Stimulated activated CD4-positive, alpha-beta T cell treated with anti-CD3 and anti-CD28 coated beads, TNF-alpha, amount 100 ng/mL, for 48 hours (primary cell): ENCODE results near the gene MAGI2.

ENCODE experiments used
- DNase-seq, 3 donors: peaks; one replicate each; pipeline ENCODE4 v3.0.0-alpha.2; 2020; ENCODE audit warnings: low read depth in 3 of 3

Gene MAGI2

DNA sequence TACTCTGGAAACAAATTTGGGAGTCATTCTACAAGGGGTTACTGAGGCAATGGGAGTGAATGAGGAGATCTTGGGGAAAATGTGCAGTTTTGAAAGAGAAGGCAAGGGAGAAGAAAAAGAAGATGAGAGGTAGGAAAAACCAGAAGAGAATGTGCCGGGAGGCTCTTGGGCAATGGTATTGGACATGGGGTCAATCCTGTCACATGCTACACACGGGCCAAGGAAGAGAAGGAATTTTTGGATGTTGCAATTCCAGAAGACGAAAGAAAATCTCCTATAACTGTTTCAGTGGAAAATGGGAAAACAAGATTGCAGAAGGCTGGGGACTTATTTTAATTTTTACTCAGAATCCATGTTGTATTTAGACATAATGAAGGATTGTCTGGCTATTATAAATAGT is 1039.9 kb downstream of the MAGI2 start:
- DNase-seq: no peak

GRCh38 chr7:78412216-78412858 is 1041.1 kb downstream of the MAGI2 start:
- DNase-seq: no peak

DNA sequence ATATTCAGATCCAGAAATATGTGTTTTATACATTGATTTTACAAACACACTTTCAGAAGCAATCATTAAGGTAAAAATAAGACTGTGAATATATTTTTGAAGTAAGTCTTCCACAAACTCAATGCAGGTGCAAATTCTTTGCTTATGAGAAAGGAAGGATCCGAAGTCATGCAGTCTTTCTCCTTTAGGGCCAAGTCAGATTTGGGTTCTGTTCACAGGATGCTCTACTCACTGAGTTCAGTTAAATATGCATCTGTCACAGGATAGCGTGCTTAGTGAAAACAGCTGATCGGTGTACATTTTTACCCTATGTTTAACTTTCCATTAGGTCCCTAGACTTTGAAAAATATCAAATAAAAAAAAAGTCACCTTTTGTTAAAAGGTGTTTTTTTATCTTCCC is 1046.4 kb downstream of the MAGI2 start:
- no peak for DNase-seq

GRCh38 chr7:78406531-78406930 is 1046.9 kb downstream of the MAGI2 start:
- no peak for DNase-seq

DNA sequence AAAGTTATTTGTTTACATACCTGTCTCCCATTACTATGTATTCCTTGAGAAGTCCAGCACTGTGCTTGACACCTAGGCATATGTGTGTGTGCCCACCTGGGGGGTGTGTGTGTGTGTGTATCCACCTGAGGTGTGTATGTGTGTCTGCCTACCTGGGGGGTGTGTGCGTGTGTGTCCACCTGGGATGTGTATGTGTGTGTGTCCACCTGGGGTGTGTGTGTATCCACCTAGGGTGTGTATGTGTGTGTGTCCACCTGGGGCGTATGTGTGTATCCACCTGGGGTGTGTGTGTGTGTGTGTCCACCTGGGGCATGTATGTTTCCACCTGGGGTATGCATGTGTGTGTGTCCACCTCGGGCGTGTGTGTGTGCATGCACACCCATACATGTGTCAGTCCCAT is 1051.4 kb downstream of the MAGI2 start:
- no peak for DNase-seq

- DNase-seq: no peak
Measured at GRCh38 chr7:78400038-78400437, 1053.4 kb downstream of the MAGI2 start.

DNA sequence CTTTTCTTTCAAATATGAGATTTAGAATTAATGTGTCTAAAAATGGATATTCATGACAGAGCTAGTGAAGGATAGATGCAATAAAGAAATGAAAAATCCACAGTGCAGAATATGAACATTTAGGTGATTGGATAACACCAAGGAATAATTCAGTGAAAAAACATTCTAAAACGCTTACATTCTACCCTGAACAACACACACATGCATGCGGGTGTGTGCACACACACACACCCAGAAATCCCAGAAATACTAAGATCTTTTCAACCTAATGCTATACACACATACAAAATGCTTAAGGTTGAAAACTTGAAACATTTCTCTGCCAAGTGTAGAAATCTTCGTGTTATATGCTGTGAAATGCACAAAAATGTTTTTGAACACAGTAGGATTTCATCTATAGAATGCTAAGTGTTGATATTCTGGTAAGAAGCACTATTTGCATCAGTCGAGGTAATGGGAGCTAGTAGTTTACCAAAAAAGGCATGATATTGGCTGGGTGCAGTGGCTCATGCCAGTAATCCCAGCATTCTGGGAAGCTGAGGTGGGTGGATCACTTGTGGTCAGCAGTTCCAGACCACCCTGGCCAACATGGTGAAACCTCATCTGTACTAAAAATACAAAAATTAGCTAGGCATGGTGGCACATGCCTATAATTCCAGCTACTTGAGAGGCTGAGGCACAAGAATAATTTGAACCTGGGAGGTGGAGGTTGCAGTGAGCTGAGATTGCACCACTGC is 1054.3 kb downstream of the MAGI2 start:
- DNase-seq: no peak

DNA sequence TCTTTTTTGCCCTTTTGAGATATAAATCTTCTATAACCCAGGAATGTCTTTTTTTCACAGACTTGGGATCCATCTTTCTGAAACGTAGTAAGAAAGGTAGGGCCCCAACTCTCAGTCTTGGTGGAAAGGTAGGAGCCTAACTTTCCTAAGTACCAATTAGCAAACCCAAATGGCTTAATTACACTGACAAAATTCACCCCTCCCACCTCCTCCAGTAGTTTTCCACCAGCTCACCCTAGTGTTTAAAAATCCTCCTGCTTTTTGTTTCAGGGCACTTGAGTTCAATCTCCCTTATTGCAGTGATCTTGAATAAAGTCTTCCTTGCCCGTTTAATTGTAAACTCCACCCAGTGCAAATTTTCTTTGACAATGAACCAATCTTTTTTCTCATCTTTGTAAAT is 1054.9 kb downstream of the MAGI2 start:
- DNase-seq: no peak

DNA sequence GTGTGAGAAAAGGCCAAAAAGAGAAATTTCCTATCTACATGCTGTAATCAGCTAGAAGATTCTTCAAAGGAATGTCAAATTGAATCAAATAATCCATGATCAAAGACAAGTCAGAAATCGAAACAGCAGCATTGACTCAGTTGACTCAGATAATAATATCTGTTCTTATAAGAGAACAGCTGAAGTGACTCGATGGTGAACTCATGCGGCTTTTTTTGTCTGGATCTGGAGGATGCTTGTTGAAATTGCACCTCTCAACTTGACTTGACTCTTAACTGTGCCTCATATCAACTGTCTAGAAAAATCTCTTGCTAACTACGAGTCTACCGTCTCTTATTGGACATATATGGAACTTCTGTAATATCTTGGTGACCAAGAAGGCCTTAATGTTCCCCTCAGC is 1055.4 kb downstream of the MAGI2 start:
- no peak for DNase-seq

DNA sequence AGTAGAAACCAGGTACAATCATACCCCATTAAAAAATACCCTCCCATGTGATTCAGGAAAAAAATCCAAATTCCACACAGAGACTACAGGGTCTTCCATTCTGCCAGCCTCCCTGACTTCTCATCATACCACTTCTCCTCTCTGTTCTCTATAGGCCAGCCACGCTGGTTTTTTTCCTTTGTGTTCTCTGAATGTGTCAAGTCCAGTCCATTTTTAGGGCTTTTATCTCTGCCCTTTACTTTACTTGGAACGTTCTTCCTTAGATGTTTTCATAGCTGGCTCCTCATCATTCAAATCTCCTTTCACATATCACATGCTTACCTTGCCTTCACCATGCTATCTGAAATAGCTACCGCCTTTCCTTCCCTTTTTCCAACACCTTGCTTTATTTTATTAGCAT is 1057.3 kb downstream of the MAGI2 start:
- no peak for DNase-seq

- no peak for DNase-seq
Measured at GRCh38 chr7:78395298-78396036, 1058.0 kb downstream of the MAGI2 start.

- DNase-seq: no peak
Measured at GRCh38 chr7:78389022-78389421, 1064.4 kb downstream of the MAGI2 start.

- no peak for DNase-seq
Measured at GRCh38 chr7:78386520-78386919, 1066.9 kb downstream of the MAGI2 start.

GRCh38 chr7:78383096-78383880 is 1070.2 kb downstream of the MAGI2 start:
- no peak for DNase-seq

DNA sequence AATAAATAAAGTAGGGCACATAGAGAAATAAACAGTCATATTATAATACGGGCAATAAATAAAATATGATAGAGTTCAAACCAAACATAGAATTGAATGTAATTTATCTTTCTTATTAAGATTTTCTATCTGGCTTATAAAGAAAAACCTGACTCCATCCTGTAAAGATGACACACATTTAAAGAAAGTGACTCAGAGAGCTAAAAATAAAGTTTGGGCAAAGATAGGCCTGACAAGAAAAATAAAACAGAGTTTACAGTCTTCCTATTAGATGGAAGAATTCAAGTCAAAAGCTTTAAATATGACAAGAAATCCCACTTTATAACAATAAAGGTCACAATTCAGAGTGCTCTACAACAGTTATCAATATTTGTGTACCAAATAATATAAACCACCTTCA is 1074.3 kb downstream of the MAGI2 start:
- no peak for DNase-seq

DNA sequence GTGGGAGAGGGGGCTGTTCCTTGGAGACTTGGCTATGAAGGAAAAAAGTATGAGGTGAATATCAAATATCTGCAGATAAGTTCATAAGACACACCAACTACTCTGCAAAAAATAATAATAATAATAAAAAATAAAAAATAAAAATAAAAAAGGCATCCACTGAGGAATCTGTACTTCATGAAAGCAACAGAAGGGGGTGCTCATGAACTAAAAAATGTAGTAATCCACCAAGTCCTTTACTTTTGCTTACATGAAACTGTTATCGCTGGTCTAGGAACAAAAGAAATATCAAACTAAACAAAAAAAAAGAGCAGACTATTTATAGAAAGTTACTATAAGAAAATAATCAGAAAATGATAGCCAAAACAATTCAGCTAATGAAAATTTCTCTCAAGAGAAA is 1075.9 kb downstream of the MAGI2 start:
- no peak for DNase-seq

GRCh38 chr7:78370936-78371335 is 1082.5 kb downstream of the MAGI2 start:
- no peak for DNase-seq

DNA sequence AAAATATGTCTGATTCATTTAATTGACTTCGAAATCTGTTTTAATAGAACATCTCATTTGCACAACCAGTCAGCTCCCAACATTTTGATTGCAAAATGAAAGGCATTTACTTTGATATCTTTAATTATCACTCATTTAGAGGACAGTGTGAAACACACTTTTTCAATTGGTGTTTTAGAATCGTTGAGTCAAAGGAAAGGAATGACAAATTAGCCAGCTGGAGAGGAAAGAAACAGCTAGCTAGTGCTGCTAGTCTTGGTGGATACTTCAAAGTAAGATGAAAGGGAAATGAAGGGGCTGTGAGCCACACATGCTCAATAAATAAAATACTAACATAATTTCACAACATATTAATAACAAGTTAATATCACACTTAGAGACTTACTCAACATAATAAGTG is 1084.7 kb downstream of the MAGI2 start:
- DNase-seq: no peak

- no peak for DNase-seq
Measured at GRCh38 chr7:78367280-78367773, 1086.1 kb downstream of the MAGI2 start.

- DNase-seq: no peak
Measured at GRCh38 chr7:78363866-78364265, 1089.6 kb downstream of the MAGI2 start.

GRCh38 chr7:78359836-78360235 is 1093.6 kb downstream of the MAGI2 start:
- no peak for DNase-seq

DNA sequence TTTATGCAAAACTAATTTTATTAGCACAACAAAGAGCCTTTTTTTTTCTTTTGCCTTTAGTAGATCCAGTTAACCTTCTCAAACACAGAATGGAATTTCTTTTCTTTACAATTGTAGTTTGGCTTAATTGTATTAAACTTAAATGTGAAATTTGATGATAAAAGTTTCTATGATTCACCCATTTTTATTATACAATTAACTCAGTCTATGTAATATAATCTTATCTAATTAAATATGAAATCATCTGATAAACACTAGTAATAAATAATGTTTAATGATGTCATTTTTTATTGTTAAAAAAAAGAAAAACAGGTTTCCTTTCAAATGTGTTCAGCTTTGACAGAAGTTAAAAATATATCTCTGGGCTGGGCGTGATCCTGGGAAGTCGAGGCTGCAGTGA is 1095.8 kb downstream of the MAGI2 start:
- no peak for DNase-seq
